HK-2 (cell line): ENCODE data around the gene NBAS.
"Not testable (repeated sequence)": the region's sequence is repeated elsewhere in the genome, so short reads cannot be mapped to it uniquely, and the experiment has no call there.

Experiments
- DNase-seq: peaks from one replicate; pipeline ENCODE4 v3.0.0-alpha.2; 2018; ENCODE audit not compliant: unreplicated experiment

Gene NBAS

GRCh38 chr2:15412309-15412708 lies 148.8 kb downstream of the NBAS start:
- DNase-seq: no peak

DNA sequence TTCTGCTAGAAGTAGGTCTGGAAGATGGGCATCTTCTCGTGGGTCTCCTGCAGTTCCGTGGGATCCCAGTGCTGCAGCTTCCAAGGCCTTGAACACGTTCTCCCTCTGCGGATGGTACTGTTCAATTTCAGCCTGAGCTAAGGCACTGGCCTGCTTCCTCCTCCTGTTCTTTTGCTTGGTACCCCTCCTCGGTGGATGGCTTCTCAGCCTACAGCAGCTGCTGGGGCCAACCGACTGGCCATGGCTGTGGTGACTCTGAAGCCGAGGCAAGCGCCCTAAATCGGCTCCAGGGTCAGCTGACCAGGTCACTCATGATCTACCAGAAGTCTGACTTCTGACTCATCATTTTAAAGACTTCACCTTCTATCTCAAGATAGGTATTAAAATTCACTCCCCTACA lies 150.2 kb downstream of the NBAS start:
- no peak for DNase-seq

DNA sequence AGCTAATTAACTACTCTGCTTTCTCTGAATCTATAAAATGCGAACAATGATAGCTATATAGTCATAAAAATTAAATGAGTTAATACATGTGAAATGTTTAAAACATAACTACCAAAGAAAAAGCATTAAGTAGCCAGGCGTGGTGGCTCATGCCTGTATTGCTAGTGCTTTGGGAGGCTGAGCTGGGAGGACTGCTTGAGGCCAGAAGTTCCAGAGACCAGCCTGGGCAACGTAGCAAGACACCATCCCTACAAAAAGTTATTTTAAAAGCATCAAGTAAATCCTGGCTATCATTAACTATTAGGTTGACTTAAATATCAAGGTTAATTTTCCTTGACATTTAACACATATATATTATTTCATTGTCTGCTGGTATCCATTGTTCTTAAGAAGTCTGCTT lies 152.4 kb downstream of the NBAS start:
- no peak for DNase-seq

DNA sequence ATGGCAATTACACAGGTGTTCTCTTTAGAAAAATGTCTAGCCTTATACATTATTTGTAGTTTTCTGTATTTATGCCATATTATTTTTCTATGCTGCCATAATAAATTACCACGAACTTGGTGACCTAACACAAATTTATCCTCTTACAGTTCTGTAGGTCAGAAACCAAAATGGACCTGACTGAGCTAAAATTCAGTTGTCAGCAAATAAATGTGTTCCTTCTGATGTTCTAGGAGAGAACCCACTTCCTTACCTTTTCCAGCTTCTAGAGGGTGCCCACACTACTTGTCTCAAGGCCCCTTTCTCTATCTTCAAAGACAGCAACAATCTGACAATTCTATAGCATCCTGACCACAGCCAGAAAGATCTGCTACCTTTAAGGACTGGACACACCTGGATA lies 153.5 kb downstream of the NBAS start:
- no peak for DNase-seq

DNA sequence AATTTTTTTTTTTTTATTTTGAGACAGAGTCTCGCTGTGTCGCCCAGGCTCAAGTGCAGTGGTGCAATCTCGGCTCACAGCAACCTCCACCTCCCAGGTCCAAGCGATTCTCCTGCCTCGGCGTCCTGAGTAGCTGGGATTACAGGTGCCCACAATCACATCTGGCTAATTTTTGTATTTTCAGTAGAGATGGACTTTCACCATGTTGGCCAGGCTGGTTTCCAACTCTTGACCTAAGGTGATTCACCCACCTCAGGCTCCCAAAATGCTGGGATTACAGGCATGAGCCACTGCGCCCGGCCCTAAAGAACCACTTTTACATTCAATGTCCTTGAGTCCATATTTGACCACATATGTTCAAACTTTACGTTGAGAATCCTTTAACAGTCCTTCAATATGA lies 156.6 kb downstream of the NBAS start:
- not testable (repeated sequence) for DNase-seq

DNA sequence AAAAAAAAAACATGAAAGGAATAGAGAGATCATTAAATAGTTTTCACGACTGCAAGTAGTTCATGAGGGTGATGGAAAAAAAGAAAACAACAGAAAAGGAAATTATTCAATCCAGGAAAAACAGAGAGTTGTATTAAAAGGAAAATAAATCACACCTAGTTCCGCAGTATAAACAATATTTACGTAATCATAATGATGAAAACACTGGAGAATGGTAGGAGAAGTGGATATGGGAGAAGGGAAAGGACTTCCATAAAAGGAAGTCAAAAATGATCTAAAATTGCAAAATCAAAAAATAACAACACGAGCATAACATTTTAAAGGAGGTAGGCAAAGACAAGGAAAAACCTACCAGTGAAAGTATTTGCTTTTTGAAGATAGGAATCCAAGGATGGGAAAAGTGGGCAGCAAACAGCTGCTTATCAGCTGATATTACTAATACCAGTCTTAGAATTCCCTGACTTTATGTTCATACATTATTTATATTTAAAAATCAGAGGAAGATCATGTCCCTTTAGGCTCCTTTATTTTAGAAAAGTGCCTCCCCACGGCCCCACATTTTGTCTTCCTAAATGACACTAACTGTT lies 160.8 kb downstream of the NBAS start:
- DNase-seq: no peak

- DNase-seq: no peak
These were observed 161.9 kb downstream of the NBAS start for GRCh38 chr2:15399241-15399640.

DNA sequence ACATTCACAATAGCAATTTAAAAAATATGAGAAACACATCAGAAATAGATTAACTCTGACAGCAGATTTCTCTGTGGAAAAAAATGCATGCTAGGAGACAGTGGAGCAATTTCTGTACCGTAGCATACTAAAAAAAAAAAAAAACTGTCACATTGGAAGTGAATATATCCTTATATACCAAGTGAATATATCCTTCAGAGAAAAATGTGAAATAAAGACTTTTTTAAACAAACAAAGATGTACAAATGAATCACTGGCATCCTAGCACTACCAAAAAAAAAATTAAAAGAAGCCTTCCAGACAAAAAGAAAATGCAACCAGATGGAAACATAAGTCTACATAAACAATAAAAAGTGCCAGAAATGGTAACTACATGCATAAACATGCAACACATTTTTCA lies 169.4 kb downstream of the NBAS start:
- no peak for DNase-seq

DNA sequence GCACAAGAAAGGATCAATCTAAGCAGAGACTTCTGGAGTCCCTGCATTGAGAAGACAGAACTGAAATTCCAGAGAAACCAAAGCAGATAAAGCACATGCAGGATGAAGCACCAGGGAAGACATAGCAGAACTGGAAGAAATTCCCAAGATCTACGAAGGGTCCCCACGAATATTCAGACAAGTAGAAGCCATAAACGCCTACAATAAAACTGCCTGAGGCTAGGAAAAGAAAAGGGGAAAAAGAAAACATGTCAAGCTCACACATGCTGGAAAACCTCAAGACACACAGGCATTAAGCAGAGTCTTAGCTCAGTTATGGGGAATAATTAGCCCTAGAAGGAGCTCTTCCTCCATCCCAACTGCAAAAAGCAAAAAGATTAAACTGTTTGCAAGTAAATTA lies 171.2 kb downstream of the NBAS start:
- no peak for DNase-seq

GRCh38 chr2:15389326-15389700 lies 171.8 kb downstream of the NBAS start:
- no peak for DNase-seq

- DNase-seq: no peak
These were observed 172.5 kb downstream of the NBAS start for GRCh38 chr2:15388406-15389325.

DNA sequence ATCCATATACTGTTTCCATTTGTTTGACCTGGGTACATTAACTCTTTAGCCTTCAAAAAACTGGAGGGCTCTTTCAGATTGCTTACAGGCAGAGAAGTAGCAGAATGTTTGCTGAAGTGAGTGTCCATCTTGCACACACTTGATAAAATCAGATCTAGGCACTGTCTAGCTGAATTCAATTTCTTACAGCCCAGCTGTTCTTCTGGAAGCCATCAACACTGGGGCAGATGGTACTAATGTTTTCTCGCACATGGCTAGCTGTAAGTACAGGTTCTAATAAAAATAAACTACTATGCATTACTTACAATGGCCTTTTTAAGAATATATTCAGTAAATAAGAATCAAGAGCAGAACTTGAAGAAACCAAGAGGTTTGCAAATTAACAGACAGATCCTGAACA lies 175.9 kb downstream of the NBAS start:
- DNase-seq: no peak

- DNase-seq: no peak
These were observed 177.3 kb downstream of the NBAS start for GRCh38 chr2:15383695-15384350.

- no peak for DNase-seq
These were observed 182.8 kb downstream of the NBAS start for GRCh38 chr2:15378148-15378908.

- DNase-seq: no peak
These were observed 183.9 kb downstream of the NBAS start for GRCh38 chr2:15377202-15377601.

GRCh38 chr2:15372019-15372418 lies 189.1 kb downstream of the NBAS start:
- no peak for DNase-seq

DNA sequence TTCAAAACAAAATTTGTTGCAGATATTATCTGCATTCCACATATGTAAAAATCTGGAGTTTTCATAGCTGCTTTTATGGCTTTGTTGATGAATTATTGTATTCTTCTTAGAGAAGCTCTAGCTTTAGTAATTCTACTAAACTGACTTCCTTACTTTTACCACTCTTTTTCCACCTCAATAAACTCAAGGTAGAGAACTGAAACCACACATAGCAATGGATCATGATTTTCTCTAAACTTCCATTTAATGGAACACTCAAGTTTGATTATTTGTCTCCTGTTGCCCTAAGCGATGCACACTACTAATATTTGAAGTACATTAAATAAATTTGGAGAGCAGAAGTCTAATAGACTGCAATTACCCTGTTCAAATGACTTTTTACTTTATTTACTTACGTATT lies 192.0 kb downstream of the NBAS start:
- DNase-seq: no peak

DNA sequence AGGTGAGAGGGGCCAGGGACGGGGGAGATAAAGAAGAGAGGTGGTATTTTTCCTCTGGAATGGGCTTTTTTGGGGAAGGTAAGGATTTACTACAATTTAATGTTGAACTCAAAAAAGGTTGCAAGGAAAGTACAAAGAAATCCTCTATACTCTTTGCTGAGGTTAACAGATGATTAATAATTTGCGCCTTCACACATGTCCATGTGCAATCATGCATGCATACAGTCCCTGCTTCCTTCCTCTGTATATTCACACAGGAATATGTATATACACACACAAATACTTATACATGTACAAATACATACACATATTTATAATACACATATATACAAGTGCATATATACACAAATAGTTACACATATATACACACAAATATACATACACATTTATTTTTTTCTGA lies 193.4 kb downstream of the NBAS start:
- DNase-seq: no peak

- no peak for DNase-seq
These were observed 193.9 kb downstream of the NBAS start for GRCh38 chr2:15367205-15367604.

DNA sequence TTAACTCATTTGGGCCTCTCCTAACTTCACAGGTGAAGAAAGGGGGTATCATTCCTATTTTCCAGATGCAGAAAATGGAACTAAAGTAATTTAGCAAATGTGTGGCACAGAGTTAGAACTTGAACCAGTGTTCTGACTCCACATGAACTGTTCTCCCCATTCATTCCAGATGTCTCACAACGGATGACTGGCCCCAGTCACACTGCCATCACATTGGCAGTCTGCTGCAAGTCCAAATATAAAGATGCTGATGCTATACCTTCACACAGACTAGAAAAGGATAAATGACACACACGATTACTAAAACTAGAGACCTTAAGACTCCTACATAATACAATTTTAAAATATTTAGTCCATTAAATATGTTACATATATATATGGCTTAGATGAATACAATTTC lies 195.7 kb downstream of the NBAS start:
- DNase-seq: no peak

GRCh38 chr2:15364561-15364960 lies 196.6 kb downstream of the NBAS start:
- DNase-seq: no peak

- DNase-seq: no peak
These were observed 197.4 kb downstream of the NBAS start for GRCh38 chr2:15363734-15364133.
